Myocyte (in vitro differentiated cells): ENCODE results near the gene GRID1. TPM values are rescaled to one million over a fixed set of nuclear protein-coding genes. Genes with fewer than 3 reads are reported as not detected.

Experiments used
- DNase-seq: peaks from one replicate; pipeline ENCODE4 v3.0.0-alpha.2; 2012; ENCODE audit warnings: low read depth
- total RNA-seq: library from RNA; depleted of rRNA; stranded (reverse); fragments of >200 nt; gene quantifications from 2 replicates; pipeline ENCODE4 v1.2.3, GENCODE V29; 2014

GRID1 gene
- total RNA-seq, 1 donor from 2014 or later: not detected

GRCh38 chr10:86231796-86232560 lies 134.6 kb downstream of the GRID1 start:
- no peak for DNase-seq

- DNase-seq: no peak
These were observed 135.9 kb downstream of the GRID1 start for GRCh38 chr10:86230557-86231180.

- no peak for DNase-seq
These were observed 136.6 kb downstream of the GRID1 start for GRCh38 chr10:86229811-86230556.

DNA sequence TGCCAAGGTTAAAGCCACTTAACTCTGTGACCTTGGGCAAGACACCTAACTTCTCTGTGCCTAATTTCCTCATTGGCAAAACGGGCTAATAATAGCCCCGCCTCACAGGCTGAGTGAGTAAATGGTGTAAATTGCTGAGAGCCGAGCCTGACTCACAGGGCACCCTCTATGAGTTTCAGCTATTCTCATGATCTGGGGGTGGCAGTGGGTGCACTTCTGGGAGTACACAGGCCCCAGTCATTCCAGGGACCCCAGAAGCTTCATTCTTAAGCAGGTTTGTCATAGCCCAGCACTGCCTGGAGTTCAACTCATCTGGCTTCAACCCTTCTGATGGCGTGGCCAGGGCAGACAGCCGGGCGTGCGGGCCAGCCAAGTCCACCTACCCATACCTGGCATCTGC lies 137.2 kb downstream of the GRID1 start:
- DNase-seq: no peak

GRCh38 chr10:86227501-86228258 lies 138.9 kb downstream of the GRID1 start:
- no peak for DNase-seq

DNA sequence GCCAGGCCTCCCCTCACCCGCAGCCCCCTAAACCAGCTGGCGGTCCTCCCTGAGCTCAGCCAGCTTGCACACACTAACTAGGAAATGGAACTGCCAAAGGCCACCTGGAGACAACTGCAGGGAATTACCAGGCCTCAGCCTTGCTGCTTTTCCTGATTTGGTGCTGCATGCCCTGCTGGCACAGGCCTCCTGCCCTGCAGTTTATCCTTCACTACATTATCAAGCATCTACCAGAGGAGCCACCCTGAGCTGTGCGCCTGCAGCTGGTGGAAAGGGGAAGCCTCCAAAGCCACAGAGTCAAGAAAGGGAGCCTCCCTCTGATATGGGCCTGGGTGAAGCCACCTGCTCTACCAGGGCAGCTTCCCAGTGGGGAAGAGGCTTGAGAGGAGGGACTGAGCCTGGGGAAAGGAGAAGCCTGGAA lies 139.8 kb downstream of the GRID1 start:
- DNase-seq: no peak

DNA sequence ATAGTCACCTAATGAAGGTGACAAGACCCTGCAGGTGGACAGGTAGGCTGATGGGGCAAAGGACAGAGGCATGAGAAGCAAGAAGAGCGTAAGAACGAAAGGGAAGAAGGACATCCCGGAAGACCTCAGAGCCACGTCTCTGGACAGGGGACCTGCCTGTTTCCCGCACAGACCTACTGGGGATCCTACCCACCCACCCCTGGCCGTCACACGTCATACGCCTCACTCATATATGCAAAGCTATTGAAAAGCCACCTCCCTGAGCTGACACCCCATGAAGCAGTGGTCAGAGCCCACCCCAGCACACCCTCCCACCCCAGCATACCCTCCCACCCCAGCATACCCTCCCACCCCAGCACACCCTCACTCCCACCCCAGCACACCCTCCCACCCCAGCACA lies 140.6 kb downstream of the GRID1 start:
- no peak for DNase-seq

DNA sequence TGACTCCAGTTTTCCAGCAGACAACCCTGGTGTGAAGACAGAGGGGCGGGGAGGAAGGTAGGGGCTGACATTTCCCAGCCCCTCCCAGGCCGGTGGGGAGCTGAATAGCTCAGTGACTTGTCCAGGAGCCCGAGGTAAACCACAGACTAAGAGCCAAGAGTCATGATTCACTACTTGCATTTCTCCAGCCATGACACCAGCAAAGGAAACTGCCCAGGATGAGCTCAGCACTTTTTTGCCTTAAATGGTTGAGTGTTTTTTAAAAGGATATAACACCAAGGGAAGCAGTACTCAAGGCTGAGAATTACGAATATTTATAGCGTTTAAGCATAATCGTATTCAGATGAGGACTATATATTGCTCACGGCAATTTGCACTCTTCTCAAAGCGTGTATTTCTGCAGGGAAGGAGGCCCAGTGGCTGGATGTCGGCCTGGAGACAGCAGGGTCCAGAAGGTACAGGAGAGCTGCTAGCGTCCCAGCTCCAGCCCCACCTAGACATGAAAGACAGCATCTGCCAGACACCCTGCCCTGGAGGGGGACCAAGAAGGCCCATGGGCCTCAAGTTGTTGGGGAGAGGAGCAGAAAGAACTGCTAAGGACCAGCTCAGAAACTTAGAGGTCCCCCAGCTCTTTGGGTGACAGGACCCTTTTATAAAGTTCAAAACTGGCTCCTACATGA lies 141.4 kb downstream of the GRID1 start:
- no peak for DNase-seq

DNA sequence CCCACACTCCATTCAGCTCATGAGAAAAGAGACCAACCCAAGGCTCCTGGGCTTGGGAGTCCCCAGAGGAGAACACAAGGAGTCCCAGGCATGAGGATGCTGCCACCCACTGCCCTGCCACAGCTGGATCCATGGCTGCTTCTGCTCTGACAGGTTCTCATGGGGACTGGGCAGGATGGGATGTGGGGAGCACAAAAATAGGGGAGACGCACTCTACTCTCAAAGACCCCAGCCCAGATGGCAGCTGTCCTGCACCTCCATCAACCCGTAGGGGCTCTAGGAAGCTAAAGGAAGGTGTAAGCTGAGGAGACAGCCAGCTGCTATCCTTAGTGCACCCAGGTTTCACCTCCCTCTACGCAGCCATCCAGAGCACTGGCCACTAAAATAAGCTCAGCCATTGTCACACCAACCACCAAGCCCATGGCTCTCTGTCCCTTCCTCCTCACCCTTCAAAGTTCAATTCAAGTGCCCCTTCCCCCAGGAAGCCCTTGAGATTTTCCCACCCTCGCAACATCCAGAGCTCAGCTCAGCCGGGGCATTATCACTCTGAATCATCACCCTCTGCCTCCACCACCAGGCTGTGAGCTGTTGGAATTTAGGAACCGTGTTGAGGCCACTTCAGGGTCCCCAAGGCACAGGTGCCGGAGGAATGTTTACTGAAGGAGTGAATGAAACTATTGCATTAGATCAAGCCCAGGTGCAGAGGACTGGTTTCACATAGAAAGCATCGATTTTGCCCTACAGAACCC lies 142.1 kb downstream of the GRID1 start:
- DNase-seq: no peak

- DNase-seq: no peak
These were observed 143.3 kb downstream of the GRID1 start for GRCh38 chr10:86223256-86223655.

DNA sequence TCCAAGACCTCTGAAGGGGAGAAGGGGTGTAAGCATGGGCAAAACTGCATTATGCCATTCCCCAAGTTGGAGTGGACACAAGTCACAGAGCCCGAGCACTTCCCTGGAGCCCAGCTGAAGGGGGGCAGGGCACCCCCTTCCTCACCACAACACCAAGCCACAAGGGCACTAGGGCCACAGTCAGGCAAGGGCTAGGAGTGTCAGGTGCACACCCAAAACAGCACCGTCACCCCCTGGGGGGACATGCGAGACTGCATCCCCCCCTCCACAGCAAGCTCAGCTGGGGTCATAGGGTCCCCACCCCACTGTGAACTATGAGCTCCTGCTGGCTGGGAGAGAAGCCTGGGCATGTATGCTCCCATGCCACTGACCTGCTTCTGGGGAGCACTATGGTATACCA lies 143.9 kb downstream of the GRID1 start:
- DNase-seq: no peak

DNA sequence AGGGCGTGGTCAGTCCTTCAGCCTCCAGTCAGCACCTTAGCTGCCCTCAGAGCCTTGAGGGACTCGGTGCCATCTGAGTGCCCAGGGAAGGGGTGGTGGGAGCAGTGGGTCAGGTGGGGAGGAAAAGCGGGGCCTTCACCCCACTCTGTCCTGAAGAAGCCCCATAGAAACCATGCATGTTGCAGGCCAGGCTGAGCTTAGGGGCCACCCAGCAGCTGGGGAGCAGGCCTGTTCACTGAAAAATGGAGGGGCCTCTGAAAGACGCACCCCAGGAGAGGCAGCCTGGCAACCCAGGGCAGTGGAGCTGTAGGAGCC lies 144.3 kb downstream of the GRID1 start:
- no peak for DNase-seq

- no peak for DNase-seq
These were observed 144.9 kb downstream of the GRID1 start for GRCh38 chr10:86221442-86222335.

- DNase-seq: no peak
These were observed 146.0 kb downstream of the GRID1 start for GRCh38 chr10:86220626-86221025.

DNA sequence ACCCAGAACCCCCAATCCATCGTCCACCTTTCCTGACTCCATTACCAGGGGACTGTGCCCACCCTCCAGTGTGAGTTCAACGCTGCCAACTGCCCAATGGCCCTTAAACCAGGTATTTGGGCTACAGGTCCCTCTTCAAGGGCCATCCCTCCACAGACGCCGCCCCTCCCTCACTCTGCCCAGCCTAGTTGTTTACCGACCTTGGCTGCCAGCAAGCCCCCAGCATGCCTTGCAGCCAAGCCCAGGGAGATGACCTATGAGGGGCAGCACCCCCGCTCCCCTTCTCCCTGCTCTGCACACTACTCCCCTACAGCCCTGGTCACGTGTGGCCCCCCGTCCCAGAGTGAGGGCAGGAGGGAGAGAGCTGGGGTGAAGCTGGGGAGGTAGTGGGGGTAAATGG lies 147.3 kb downstream of the GRID1 start:
- no peak for DNase-seq

GRCh38 chr10:86218842-86219241 lies 147.8 kb downstream of the GRID1 start:
- DNase-seq: no peak

DNA sequence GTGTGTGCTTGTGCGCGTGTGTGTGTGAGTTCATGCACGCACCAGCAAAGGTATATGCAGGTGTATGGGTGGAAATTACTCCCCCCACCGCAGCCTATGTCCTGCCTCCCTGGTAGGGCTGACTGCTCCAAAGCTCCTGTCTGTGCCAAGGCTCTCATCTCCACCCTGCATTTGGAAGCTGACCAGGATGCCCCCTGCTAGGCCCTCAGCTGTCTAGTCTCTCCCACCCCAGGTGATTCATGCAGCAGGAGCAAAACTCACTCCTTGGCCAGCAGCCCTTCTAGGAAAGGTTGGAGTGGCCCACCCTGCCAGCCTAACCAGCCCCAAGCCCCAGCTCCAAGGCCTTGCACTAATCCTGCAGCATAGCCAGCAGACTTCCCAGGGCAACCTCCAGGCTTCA lies 148.4 kb downstream of the GRID1 start:
- DNase-seq: no peak

- DNase-seq: no peak
These were observed 149.1 kb downstream of the GRID1 start for GRCh38 chr10:86217371-86218080.

DNA sequence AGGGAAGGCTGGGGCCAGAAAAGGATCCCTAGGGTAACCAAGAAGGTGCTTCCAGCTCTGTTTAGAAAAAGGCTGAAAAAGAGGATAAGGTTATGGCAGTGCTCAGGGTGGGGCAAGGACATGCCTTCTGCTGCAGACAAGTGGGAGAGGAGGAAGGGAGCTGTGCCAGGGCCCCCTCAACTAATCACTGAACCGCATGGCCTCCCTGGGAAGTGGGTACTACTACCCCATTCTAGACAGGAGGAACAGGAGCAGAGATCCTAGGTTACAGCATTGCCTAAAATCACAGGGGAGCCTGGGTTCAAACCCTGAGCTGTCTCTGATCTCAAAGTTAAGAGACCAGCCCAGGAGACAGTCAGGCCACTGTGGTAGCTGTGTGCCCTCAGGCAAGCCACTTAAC lies 149.7 kb downstream of the GRID1 start:
- no peak for DNase-seq
